Measurements from ENCODE around the gene NOG. TPM values are rescaled to one million over a fixed set of nuclear protein-coding genes. Genes with fewer than 3 reads are reported as not detected.

NOG gene
- total and polyA plus RNA-seq, 9 of the 15 experiments (the other 6 are each of a cell fraction or from before 2014, with no cell fraction given): not detected

DNA sequence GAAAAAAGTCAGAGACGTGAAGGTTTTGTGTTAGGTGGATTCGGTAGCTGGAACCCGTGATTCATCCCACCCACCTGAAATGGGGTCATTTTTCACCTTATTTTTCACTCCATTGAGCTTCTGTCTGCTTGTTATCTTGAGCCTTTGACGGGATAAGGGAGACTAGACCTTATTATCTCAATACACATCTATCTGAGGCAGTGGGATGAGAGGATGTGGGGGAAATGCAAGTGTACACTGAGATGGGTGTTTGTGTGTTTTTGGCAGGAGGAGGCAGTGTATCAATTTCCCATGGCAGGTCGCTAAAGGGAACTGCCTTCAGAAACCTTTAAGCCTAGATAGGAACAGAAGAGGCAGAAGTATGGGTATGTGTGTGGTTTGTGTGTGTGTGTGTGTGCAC is 6.2 kb upstream of the NOG start:
- Histone ChIP-seq H3K9me3 (replicated peaks; ENCODE audit: control insufficient read depth, insufficient read depth, low read depth, low read length) (no peaks in the 10 kb centered on the region), H3K9ac (ENCODE audit: insufficient read depth in 1 of 2, low read depth in 2 of 2, low read length in 2 of 2) (no peak overlapping the region), H3K4me3 (no peak overlapping the region), H3K79me2 (ENCODE audit: control insufficient read depth, insufficient read depth, low read length) (no peaks in the 10 kb centered on the region), H3K4me1 (replicated peaks in 1 of 2; ENCODE audit: control insufficient read depth in 2 of 2, insufficient read depth in 2 of 2, low read length in 2 of 2) (peaks cover 0 to under 1% of the 10 kb centered on the region in 2 experiments; a peak in 1 of 5 replicates), H2AFZ (ENCODE audit: low read depth, low read length) (no peak overlapping the region), H3K4me2 (ENCODE audit: insufficient read depth, low read length) (no peak overlapping the region), H3K9me1 (ENCODE audit: control insufficient read depth, insufficient read depth, low read length) (peaks cover 5% of the 10 kb centered on the region), H3K27me3 (ENCODE audit: control insufficient read depth in 2 of 2, insufficient read depth in 2 of 2, low read length in 2 of 2) (peaks cover 2 to 7% of the 10 kb centered on the region in 2 experiments; a peak in 2 of 5 replicates), H3K36me3 (ENCODE audit: control insufficient read depth, insufficient read depth, low read length) (no peaks in the 10 kb centered on the region), H3K27ac (ENCODE audit: extremely low read depth, low read depth, low read length) (no peak overlapping the region), H4K20me1 (replicated peaks; ENCODE audit: control insufficient read depth, insufficient read depth, low read length) (no peaks in the 10 kb centered on the region)
- no peak for ATAC-seq
- in situ Hi-C loops (cut with MboI) (no loop called here), intact Hi-C loops (cut with micrococcal nuclease) (no loop called here)
- no peak for FAIRE-seq
- no TSS peak for BruUV-seq (replicated peaks)
- POLR2A ChIA-PET: no interaction called here
- CTCF ChIA-PET (ENCODE audit: low intra/inter-chr PET ratio): no interaction called here
- DNase-seq (ENCODE audit: extremely low read depth in 1 of 4, low spot score in 3 of 4): no peak
- 0% methylated on average over 5 of the region's 5 CpGs for WGBS (ENCODE audit: insufficient coverage, low coverage, missing lambda C conversion rate)
- no peak for TF ChIP-seq YBX1 (IDR thresholded peaks at IDR 0.05)
- no peak for TF ChIP-seq CHD2 (IDR thresholded peaks at IDR 0.05; ENCODE audit: low read depth, low read length)
- no peak for TF ChIP-seq KDM4B (IDR thresholded peaks at IDR 0.05; ENCODE audit: borderline replicate concordance in 2 of 2, low read depth in 1 of 2)
- TF ChIP-seq ZNF780A (CRISPR knock-in tag; IDR thresholded peaks at IDR 0.05): no peak
- no peak for TF ChIP-seq CBX1 (IDR thresholded peaks at IDR 0.05; ENCODE audit: low read depth)
- TF ChIP-seq, protein P1, sequence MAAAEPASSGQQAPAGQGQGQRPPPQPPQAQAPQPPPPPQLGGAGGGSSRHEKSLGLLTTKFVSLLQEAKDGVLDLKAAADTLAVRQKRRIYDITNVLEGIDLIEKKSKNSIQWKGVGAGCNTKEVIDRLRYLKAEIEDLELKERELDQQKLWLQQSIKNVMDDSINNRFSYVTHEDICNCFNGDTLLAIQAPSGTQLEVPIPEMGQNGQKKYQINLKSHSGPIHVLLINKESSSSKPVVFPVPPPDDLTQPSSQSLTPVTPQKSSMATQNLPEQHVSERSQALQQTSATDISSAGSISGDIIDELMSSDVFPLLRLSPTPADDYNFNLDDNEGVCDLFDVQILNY (CRISPR knock-in tag; IDR thresholded peaks at IDR 0.05): no peak
- TF ChIP-seq, protein P2, sequence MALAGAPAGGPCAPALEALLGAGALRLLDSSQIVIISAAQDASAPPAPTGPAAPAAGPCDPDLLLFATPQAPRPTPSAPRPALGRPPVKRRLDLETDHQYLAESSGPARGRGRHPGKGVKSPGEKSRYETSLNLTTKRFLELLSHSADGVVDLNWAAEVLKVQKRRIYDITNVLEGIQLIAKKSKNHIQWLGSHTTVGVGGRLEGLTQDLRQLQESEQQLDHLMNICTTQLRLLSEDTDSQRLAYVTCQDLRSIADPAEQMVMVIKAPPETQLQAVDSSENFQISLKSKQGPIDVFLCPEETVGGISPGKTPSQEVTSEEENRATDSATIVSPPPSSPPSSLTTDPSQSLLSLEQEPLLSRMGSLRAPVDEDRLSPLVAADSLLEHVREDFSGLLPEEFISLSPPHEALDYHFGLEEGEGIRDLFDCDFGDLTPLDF (CRISPR knock-in tag; IDR thresholded peaks at IDR 0.05): no peak
- TF ChIP-seq CHD4 (IDR thresholded peaks at IDR 0.05; ENCODE audit: insufficient read depth, insufficient replicate concordance, low read depth, low read length, poor library complexity, severe bottlenecking): no peak
- TF ChIP-seq MYC (IDR thresholded peaks at IDR 0.05; ENCODE audit: low read depth, low read length): no peak
- TF ChIP-seq MYC (CRISPR knock-in tag; IDR thresholded peaks at IDR 0.05; ENCODE audit: borderline replicate concordance, low read depth): no peak
- no peak for TF ChIP-seq GTF2A2 (tag; IDR thresholded peaks at IDR 0.05)
- TF ChIP-seq, protein P3, sequence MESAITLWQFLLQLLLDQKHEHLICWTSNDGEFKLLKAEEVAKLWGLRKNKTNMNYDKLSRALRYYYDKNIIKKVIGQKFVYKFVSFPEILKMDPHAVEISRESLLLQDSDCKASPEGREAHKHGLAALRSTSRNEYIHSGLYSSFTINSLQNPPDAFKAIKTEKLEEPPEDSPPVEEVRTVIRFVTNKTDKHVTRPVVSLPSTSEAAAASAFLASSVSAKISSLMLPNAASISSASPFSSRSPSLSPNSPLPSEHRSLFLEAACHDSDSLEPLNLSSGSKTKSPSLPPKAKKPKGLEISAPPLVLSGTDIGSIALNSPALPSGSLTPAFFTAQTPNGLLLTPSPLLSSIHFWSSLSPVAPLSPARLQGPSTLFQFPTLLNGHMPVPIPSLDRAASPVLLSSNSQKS (CRISPR knock-in tag; IDR thresholded peaks at IDR 0.05): no peak
- TF ChIP-seq STAT5B (CRISPR knock-in tag; IDR thresholded peaks at IDR 0.05): no peak
- TF ChIP-seq, protein P4, sequence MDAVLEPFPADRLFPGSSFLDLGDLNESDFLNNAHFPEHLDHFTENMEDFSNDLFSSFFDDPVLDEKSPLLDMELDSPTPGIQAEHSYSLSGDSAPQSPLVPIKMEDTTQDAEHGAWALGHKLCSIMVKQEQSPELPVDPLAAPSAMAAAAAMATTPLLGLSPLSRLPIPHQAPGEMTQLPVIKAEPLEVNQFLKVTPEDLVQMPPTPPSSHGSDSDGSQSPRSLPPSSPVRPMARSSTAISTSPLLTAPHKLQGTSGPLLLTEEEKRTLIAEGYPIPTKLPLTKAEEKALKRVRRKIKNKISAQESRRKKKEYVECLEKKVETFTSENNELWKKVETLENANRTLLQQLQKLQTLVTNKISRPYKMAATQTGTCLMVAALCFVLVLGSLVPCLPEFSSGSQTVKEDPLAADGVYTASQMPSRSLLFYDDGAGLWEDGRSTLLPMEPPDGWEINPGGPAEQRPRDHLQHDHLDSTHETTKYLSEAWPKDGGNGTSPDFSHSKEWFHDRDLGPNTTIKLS (IDR thresholded peaks at IDR 0.05; ENCODE audit: borderline replicate concordance, low read depth): no peak
- no peak for TF ChIP-seq HNRNPUL1 (IDR thresholded peaks at IDR 0.05; ENCODE audit: low read length)
- TF ChIP-seq ZNF184 (CRISPR knock-in tag; IDR thresholded peaks at IDR 0.05): no peak
- no peak for TF ChIP-seq SAFB (IDR thresholded peaks at IDR 0.05; ENCODE audit: borderline replicate concordance, low read depth, low read length)
- no peak for TF ChIP-seq ZNF316 (IDR thresholded peaks at IDR 0.05)
- TF ChIP-seq XRCC3 (IDR thresholded peaks at IDR 0.05): no peak
- TF ChIP-seq, protein P5, sequence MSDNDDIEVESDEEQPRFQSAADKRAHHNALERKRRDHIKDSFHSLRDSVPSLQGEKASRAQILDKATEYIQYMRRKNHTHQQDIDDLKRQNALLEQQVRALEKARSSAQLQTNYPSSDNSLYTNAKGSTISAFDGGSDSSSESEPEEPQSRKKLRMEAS (CRISPR knock-in tag; IDR thresholded peaks at IDR 0.05): no peak

Measured in K562 (cell line).